Cardiac muscle cell (in vitro differentiated cells and primary cell): ENCODE data around the gene PSMB8. TPM values are rescaled to one million over a fixed set of nuclear protein-coding genes. Genes with fewer than 3 reads are reported as not detected.
"Not testable (repeated sequence)": the region's sequence is repeated elsewhere in the genome, so short reads cannot be mapped to it uniquely, and the experiment has no call there.

Source experiments
- DNase-seq, 2 donors: peaks; one replicate each; pipeline versions ENCODE4 v3.0.0 to v3.0.0-alpha.2; 2010 to 2017; ENCODE audit warnings: low read depth in 1 of 2, low spot score in 1 of 2
- H3K27ac ChIP-seq: fragments of 200-600 bp; sonication (generic); 2 replicates; pipeline ENCODE4 v1.5.1; 2016
- H3K27me3 ChIP-seq: fragments of 200-600 bp; sonication (generic); 2 replicates; pipeline ENCODE4 v1.6.0; 2016; ENCODE audit warnings: control low read depth
- H3K36me3 ChIP-seq: fragments of 200-600 bp; sonication (generic); 2 replicates; pipeline ENCODE4 v1.5.1; 2016; ENCODE audit warnings: control low read depth
- H3K4me1 ChIP-seq: fragments of 200-600 bp; sonication (generic); 2 replicates; pipeline ENCODE4 v1.8.1; 2017; ENCODE audit warnings: low read depth, mild to moderate bottlenecking, mixed run types
- H3K4me3 ChIP-seq: fragments of 200-600 bp; sonication (generic); 2 replicates; pipeline ENCODE4 v1.5.1; 2016; ENCODE audit warnings: mild to moderate bottlenecking
- H3K9me3 ChIP-seq: fragments of 200-600 bp; sonication (generic); 2 replicates; pipeline ENCODE4 v1.5.1; 2017; ENCODE audit warnings: low read depth, mild to moderate bottlenecking, control low read depth
- polyA plus RNA-seq: library from polyadenylated mRNA; unstranded; fragments of >200 nt; fragmentation: Nextera tagmentation; extraction: Ambion mirVana; gene quantifications from 2 replicates; pipeline ENCODE4 v1.2.1, GENCODE V29; 2016
- total RNA-seq: library from RNA; depleted of rRNA; stranded (reverse); fragments of >200 nt; gene quantifications from 2 replicates; pipeline ENCODE4 v1.2.3, GENCODE V29; 2016
- TF ChIP-seq, protein P1 (sequence below): IDR thresholded peaks from 2 replicates; pipeline ENCODE4 v1.5.1; 2012; ENCODE audit warnings: low read depth, mild to moderate bottlenecking, low read length

The PSMB8 gene
- total and polyA plus RNA-seq, 2 experiments from 2014 or later = 0.42 to 0.66 TPM

DNA sequence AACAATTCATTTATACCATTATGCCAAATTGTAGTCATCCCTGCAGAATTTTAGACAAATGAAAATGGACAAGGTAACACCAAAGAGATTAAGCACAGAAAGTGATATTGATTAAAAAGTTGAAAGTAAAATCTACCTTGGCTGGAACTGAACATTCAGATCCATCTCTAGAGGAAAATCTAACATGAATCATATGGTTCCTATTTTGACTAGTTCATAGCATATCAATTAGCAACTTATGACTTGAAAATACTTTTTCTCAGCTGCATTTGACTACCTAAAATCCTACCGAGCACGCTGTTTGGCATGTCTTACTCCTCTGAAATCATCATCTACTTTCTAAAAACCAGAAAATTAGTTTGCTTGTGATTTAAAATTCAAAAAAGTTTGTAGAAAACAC lies 32.8 kb upstream of the PSMB8 start:
- no peaks in the 10 kb centered on the region for H3K27me3 ChIP-seq
- no peak overlapping the region for H3K27ac ChIP-seq
- no peak overlapping the region for H3K4me3 ChIP-seq
- H3K9me3 ChIP-seq = no peaks in the 10 kb centered on the region
- TF ChIP-seq, protein P1, sequence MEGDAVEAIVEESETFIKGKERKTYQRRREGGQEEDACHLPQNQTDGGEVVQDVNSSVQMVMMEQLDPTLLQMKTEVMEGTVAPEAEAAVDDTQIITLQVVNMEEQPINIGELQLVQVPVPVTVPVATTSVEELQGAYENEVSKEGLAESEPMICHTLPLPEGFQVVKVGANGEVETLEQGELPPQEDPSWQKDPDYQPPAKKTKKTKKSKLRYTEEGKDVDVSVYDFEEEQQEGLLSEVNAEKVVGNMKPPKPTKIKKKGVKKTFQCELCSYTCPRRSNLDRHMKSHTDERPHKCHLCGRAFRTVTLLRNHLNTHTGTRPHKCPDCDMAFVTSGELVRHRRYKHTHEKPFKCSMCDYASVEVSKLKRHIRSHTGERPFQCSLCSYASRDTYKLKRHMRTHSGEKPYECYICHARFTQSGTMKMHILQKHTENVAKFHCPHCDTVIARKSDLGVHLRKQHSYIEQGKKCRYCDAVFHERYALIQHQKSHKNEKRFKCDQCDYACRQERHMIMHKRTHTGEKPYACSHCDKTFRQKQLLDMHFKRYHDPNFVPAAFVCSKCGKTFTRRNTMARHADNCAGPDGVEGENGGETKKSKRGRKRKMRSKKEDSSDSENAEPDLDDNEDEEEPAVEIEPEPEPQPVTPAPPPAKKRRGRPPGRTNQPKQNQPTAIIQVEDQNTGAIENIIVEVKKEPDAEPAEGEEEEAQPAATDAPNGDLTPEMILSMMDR = no peak
- DNase-seq = no peak
- no peaks in the 10 kb centered on the region for H3K4me1 ChIP-seq
- H3K36me3 ChIP-seq = no peaks in the 10 kb centered on the region

DNA sequence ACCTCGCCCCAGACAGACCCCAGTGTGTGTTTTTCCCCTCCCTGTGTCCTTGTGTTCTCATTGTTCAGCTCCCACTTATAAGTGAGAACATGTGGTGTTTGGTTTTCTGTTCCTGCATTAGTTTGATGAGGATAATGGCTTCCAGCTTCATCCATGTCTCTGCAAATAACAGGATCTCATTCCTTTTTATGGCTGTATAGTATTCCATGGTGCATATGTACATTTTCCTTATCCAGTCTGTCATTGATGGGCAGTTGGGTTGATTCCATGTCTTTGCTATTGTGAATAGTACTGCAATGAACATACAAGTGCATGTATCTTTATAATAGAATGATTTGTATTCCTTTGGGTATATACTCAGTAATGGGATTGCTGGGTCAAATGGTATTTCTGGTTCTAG lies 30.1 kb upstream of the PSMB8 start:
- not testable (repeated sequence) for H3K4me1 ChIP-seq, H3K36me3 ChIP-seq, DNase-seq, H3K4me3 ChIP-seq, H3K9me3 ChIP-seq, H3K27ac ChIP-seq
- H3K27me3 ChIP-seq = peaks cover 14% of the 10 kb centered on the region

DNA sequence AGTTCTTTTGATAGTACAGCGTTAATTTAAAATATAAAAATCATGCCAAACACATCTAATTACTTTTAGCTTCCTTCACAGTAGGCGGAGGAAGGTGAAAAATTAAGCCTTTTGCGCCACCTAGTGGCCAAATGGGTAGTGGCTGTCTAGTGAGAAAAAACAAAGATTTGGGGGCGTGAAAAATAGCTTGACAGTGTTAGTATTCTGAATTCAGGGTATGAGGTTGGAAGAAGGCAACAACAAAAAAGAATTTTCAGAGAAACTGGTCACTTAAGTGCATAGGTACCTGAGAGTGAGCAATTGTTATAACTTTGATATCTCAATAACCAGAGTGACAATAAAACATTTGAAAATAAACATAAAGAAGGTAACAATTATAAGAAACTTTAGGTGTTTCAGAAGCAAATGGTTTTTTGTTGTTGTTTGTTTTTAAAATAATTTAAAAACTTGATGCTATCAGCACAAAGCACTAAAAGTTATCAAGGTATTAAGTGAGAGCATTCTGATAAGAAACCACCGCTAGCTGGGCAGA lies 24.5 kb upstream of the PSMB8 start:
- TF ChIP-seq, protein P1 = peak; percentile 84
- peak; percentile 80 to 82 for DNase-seq
- H3K27me3 ChIP-seq = peaks cover 42% of the 10 kb centered on the region

DNA sequence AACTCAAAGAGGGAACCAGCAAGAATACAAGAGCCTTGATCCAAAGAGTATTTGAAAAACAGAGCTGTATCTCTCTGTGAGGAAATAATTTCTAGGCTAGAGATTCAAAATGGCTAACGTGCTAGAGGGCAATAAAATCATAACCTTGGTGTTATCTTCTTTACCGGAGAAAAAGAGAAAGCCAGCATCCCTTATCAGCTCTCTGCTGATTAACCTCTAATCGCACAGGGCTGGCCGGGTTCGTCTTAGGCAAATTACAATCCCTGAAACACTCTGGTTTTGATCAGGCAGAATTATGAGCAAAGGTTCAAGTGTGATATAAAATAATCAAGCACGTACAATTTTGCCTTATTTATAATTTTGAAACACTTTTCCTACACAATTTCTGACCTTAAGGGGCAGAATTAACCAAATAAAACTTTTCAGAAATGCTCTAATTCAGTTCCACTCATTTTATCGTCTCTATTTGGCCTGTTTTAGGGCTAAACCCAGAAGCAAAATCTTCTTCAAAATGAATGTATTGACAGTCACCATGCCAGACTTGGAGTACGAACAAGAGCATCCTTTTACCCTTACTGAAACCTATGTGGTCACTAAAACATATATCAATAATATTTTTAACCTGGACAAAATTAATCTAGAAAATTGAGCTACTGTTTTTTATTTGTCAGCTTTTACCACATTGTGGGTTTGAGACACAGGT lies 23.9 kb upstream of the PSMB8 start:
- H3K27me3 ChIP-seq = peaks cover 42% of the 10 kb centered on the region

More for the DNA sequence above, 24.5 kb upstream of the PSMB8 start:
- Histone ChIP-seq H3K4me3 (no peak overlapping the region), H3K27ac (no peak overlapping the region), H3K4me1 (no peaks in the 10 kb centered on the region), H3K9me3 (no peaks in the 10 kb centered on the region), H3K36me3 (no peaks in the 10 kb centered on the region)

DNA sequence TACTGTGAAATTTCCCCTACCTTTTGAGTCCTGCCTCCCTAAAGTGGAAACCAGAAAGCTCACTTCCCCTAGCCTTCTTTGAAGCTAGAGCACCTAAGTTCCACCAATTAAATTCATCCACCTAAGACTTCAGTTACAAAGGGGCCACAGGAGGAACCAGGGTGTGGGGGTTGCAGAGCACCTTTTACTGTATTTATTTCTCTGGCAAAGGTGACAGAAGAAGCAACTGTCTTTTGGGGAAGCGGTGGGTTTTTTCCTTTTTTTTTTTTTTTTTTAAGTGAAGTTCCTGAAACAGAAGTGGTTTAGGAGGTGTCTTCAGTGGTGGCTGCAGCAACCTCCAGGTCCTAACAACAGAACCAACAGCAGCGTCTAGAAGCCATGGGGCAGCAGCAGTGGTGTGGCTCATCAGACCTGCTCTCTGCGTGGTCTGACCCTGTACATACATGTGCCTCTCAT lies 23.2 kb upstream of the PSMB8 start:
- DNase-seq = no peak
- Histone ChIP-seq H3K27me3 (peaks cover 42% of the 10 kb centered on the region), H3K36me3 (no peaks in the 10 kb centered on the region), H3K4me3 (no peak overlapping the region), H3K27ac (no peak overlapping the region), H3K4me1 (no peaks in the 10 kb centered on the region), H3K9me3 (no peaks in the 10 kb centered on the region)
- TF ChIP-seq, protein P1 = no peak

More for the DNA sequence above, 23.9 kb upstream of the PSMB8 start:
- DNase-seq = no peak
- Histone ChIP-seq H3K9me3 (no peaks in the 10 kb centered on the region), H3K4me1 (no peaks in the 10 kb centered on the region), H3K4me3 (no peak overlapping the region), H3K36me3 (no peaks in the 10 kb centered on the region), H3K27ac (no peak overlapping the region)
- TF ChIP-seq, protein P1 = no peak

DNA sequence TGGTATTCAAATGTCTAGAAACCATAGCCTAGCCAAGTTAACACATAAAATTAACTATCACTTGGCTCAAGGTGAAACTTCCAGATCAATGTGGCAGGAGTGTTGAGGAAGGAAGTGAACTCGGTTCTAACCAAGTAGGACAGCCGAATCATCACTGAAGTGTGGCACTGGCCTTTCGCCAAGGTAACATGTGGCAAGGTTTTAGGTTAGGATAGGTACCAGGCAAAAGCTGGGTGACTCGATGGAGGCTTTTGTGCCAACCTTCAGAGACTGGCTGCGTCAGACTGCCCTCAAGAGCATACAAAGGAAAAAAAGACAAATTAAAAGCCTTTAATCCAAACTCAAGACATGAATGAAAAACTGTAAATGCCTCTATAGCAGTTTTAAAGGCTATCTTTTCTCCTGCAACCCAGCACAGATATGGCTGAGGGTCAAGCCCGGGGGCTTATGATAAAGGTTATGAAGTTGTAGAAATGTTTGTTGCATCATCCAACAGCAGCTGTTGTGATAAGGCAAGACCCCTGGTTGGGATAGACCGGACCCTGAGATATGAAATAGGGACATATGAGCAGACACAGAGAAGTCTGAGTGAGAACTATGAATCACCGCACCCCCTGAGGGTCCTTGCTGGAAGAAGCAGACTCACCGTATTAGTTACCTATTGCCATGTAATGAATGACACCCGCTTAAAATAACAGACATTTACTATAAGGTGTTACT lies 22.0 kb upstream of the PSMB8 start:
- no peaks in the 10 kb centered on the region for H3K36me3 ChIP-seq
- H3K27me3 ChIP-seq = peaks cover 37% of the 10 kb centered on the region
- no peaks in the 10 kb centered on the region for H3K4me1 ChIP-seq
- H3K9me3 ChIP-seq = no peaks in the 10 kb centered on the region
- no peak overlapping the region for H3K4me3 ChIP-seq
- TF ChIP-seq, protein P1 = no peak
- no peak overlapping the region for H3K27ac ChIP-seq
- no peak for DNase-seq
